Small intestine (tissue), 7 donors: ENCODE data around the gene DPY19L3. TPM values are rescaled to one million over a fixed set of nuclear protein-coding genes. Genes with fewer than 3 reads are reported as not detected.
A peak's percentile ranks its signal among the peaks of the same experiment; 100 is the strongest.

Experiments used
- DNase-seq, 2 donors: peaks; one replicate each; pipeline versions ENCODE4 v3.0.0 to v3.0.0-alpha.2; 2013
- FAIRE-seq: peaks from 2 replicates; lab custom pipeline; 2012; peaks lifted over from hg19 to GRCh38; lab: Jason Lieb, UNC
- H3K27ac ChIP-seq, 3 donors: one replicate each; pipeline ENCODE4 v1.5.1; 2013; ENCODE audit warnings: low read length in 2 of 3, mild to moderate bottlenecking in 2 of 3, control low read depth in 1 of 3, inconsistent platforms in 1 of 3, low read depth in 1 of 3, moderate library complexity in 1 of 3
- H3K27me3 ChIP-seq, 3 donors: one replicate each; pipeline ENCODE4 v1.6.1; 2013; ENCODE audit warnings: low read length in 3 of 3, inconsistent platforms in 1 of 3; ENCODE audit not compliant: control insufficient read depth in 3 of 3, insufficient read depth in 3 of 3
- H3K36me3 ChIP-seq, 3 donors: one replicate each; pipeline ENCODE4 v1.6.1; 2013; ENCODE audit warnings: low read length in 3 of 3, inconsistent platforms in 1 of 3, low read depth in 1 of 3, mild to moderate bottlenecking in 1 of 3, moderate library complexity in 1 of 3; ENCODE audit not compliant: control insufficient read depth in 3 of 3, insufficient read depth in 2 of 3
- H3K4me1 ChIP-seq, 3 donors: one replicate each; pipeline ENCODE4 v1.6.1; 2013; ENCODE audit warnings: low read length in 2 of 3, inconsistent platforms in 1 of 3, low read depth in 1 of 3, mild to moderate bottlenecking in 1 of 3, moderate library complexity in 1 of 3; ENCODE audit not compliant: control insufficient read depth in 3 of 3, insufficient read depth in 2 of 3
- H3K4me3 ChIP-seq, 3 donors: one replicate each; pipeline ENCODE4 v1.5.1; 2013; ENCODE audit warnings: low read length in 3 of 3, control low read depth in 1 of 3, inconsistent platforms in 1 of 3, low read depth in 1 of 3, mild to moderate bottlenecking in 1 of 3, moderate library complexity in 1 of 3
- H3K9me3 ChIP-seq, 2 donors: one replicate each; pipeline ENCODE4 v1.6.1; 2013; ENCODE audit warnings: low read depth in 1 of 2, low read length in 1 of 2; ENCODE audit not compliant: control insufficient read depth in 2 of 2, insufficient read depth in 1 of 2
- WGBS, 3 donors: extraction: QIAGEN DNeasy Blood & Tissue Kit; methylation state at CpG; one replicate each; pipeline ENCODE4 v1.1.7; 2013; 5-methylcytosine and 5-hydroxymethylcytosine counted together
- polyA plus RNA-seq, 4 donors: library from polyadenylated mRNA; stranded (reverse) in 3 of 4; unstranded in 1 of 4; fragments of 200-250 nt in 3 of 4; fragments of 120-200 nt in 1 of 4; gene quantifications; one replicate each; pipeline versions ENCODE4 v1.2.1 to v1.2.3, GENCODE V29; 2013
- donor health status: healthy with polysubstance abuse.
- donor health status: control.
- donor health status: control.
- donor health status: Bipolar disorder and iron deficiency.
- donor health status: healthy.

DPY19L3 gene
- polyA plus RNA-seq, 4 donors, result 2.7 to 34.7 (median 3.6) TPM

GRCh38 chr19:32403291-32403995, 2.1 kb upstream of the DPY19L3 start:
- no peaks in the 10 kb centered on the region for H3K9me3 ChIP-seq
- FAIRE-seq, result no peak
- no peaks in the 10 kb centered on the region for H3K36me3 ChIP-seq
- H3K4me1 ChIP-seq, result peaks cover 2 to 4% (median 3%) of the 10 kb centered on the region in 3 donors
- no peaks in the 10 kb centered on the region for H3K27me3 ChIP-seq
- no peak overlapping the region for H3K27ac ChIP-seq
- WGBS, 3 donors, result 87 to 93% (median 92%) methylated on average over 5 of the region's 5 CpGs
- H3K4me3 ChIP-seq, result no peak overlapping the region
- DNase-seq, result no peak

- WGBS, 3 donors, result 59 to 65% (median 63%) methylated on average over 20 of the region's 20 CpGs
- peak in 1 of 2 donors; percentile 36 for DNase-seq
- no peak for FAIRE-seq
Measured at GRCh38 chr19:32404213-32404932, 1.2 kb upstream of the DPY19L3 start.

GRCh38 chr19:32404933-32405430, 588 bp upstream of the DPY19L3 start:
- H3K27me3 ChIP-seq, result no peaks in the 10 kb centered on the region
- WGBS, 3 donors, result 0 to 1% (median 0%) methylated on average over 30 to 36 of the region's 36 CpGs
- H3K27ac ChIP-seq, result peak overlapping the region; percentile 93 to 98 (median 98)
- peak overlapping the region; percentile 69 to 98 (median 75) for H3K4me3 ChIP-seq
- H3K4me1 ChIP-seq, result peaks cover 2 to 4% (median 3%) of the 10 kb centered on the region in 3 donors
- H3K36me3 ChIP-seq, result peaks cover 3 to 5% (median 4%) of the 10 kb centered on the region in 3 donors
- peak in 1 of 2 donors; percentile 28 for DNase-seq
- no peak for FAIRE-seq
- H3K9me3 ChIP-seq, result no peaks in the 10 kb centered on the region

More at GRCh38 chr19:32404213-32404932, 1.2 kb upstream of the DPY19L3 start:
- H3K27me3 ChIP-seq, result no peaks in the 10 kb centered on the region
- peak overlapping the region; percentile 93 to 98 (median 98) for H3K27ac ChIP-seq
- H3K4me3 ChIP-seq, result peak overlapping the region; percentile 69 to 98 (median 75)
- peaks cover under 1 to 3% (median 1%) of the 10 kb centered on the region in 3 donors for H3K36me3 ChIP-seq
- no peaks in the 10 kb centered on the region for H3K9me3 ChIP-seq
- peaks cover 2 to 4% (median 3%) of the 10 kb centered on the region in 3 donors for H3K4me1 ChIP-seq

GRCh38 chr19:32406161-32407003, 812 bp downstream of the DPY19L3 start:
- DNase-seq (no peak), FAIRE-seq (no peak)
- 7 to 11% (median 8%) methylated on average over 24 to 33 of the region's 33 CpGs for WGBS, 3 donors
- peaks cover 2 to 4% (median 3%) of the 10 kb centered on the region in 3 donors for H3K4me1 ChIP-seq
- peaks cover 3 to 5% (median 4%) of the 10 kb centered on the region in 3 donors for H3K36me3 ChIP-seq
- H3K27ac ChIP-seq, result peak overlapping the region in 2 of 3 donors; percentile 98
- peak overlapping the region; percentile 69 to 98 (median 75) for H3K4me3 ChIP-seq
- no peaks in the 10 kb centered on the region for H3K27me3 ChIP-seq
- H3K9me3 ChIP-seq, result no peaks in the 10 kb centered on the region

GRCh38 chr19:32407004-32407992, 1.7 kb downstream of the DPY19L3 start:
- no peak overlapping the region for H3K27ac ChIP-seq
- H3K36me3 ChIP-seq, result peaks cover 7 to 11% (median 10%) of the 10 kb centered on the region in 3 donors
- H3K27me3 ChIP-seq, result no peaks in the 10 kb centered on the region
- DNase-seq, result no peak
- peaks cover 2 to 4% (median 3%) of the 10 kb centered on the region in 3 donors for H3K4me1 ChIP-seq
- WGBS, 3 donors, result 80 to 84% (median 82%) methylated on average over 19 of the region's 19 CpGs
- no peak for FAIRE-seq
- H3K9me3 ChIP-seq, result no peaks in the 10 kb centered on the region
- peak overlapping the region in 1 of 3 donors; percentile 69 for H3K4me3 ChIP-seq

GRCh38 chr19:32415246-32415645, 9.7 kb downstream of the DPY19L3 start:
- Histone ChIP-seq H3K9me3 (no peaks in the 10 kb centered on the region), H3K4me1 (no peaks in the 10 kb centered on the region), H3K27me3 (no peaks in the 10 kb centered on the region), H3K36me3 (peaks cover 4 to 34% (median 7%) of the 10 kb centered on the region in 3 donors), H3K4me3 (no peak overlapping the region), H3K27ac (no peak overlapping the region)
- FAIRE-seq, result no peak
- DNase-seq, result no peak
- WGBS, 3 donors, result 88 to 95% (median 93%) methylated on average over 5 of the region's 5 CpGs

- Histone ChIP-seq H3K27ac (no peak overlapping the region), H3K27me3 (no peaks in the 10 kb centered on the region), H3K4me3 (no peak overlapping the region), H3K4me1 (no peaks in the 10 kb centered on the region), H3K9me3 (no peaks in the 10 kb centered on the region), H3K36me3 (peaks cover 4 to 37% (median 7%) of the 10 kb centered on the region in 3 donors)
- FAIRE-seq (no peak), DNase-seq (no peak)
- 88 to 97% (median 96%) methylated on average over 5 of the region's 5 CpGs for WGBS, 3 donors
Measured at GRCh38 chr19:32415669-32416068, 10.1 kb downstream of the DPY19L3 start.
